CD14-positive monocyte (primary cell): Measurements from ENCODE around the gene GAK. TPM values are rescaled to one million over a fixed set of nuclear protein-coding genes. Genes with fewer than 3 reads are reported as not detected.

Experiments
- DNase-seq, 3 donors: peaks; one replicate each; pipeline ENCODE4 v3.0.0-alpha.2; 2011 to 2022
- H2AFZ ChIP-seq: 2 replicates; pipeline ENCODE4 v1.6.0; 2012; ENCODE audit warnings: mild to moderate bottlenecking, low read depth, low read length, inconsistent platforms; ENCODE audit not compliant: insufficient read depth, poor library complexity, severe bottlenecking
- H3K27ac ChIP-seq, 2 donors: 1 replicate in 1 of 2; 2 replicates in 1 of 2; pipeline ENCODE4 v1.5.1; 2012 to 2013; ENCODE audit warnings: low read length in 2 of 2, control low read depth in 1 of 2, inconsistent platforms in 1 of 2, low read depth in 1 of 2, mild to moderate bottlenecking in 1 of 2
- H3K27me3 ChIP-seq, 2 donors: one replicate each; pipeline versions ENCODE4 v1.6.0 to v1.6.1; 2011 to 2013; ENCODE audit warnings: low read length in 2 of 2; ENCODE audit not compliant: control insufficient read depth in 2 of 2, insufficient read depth in 2 of 2
- H3K36me3 ChIP-seq, 2 donors: replicated peaks in 1 of 2; 1 replicate in 1 of 2; 2 replicates in 1 of 2; pipeline versions ENCODE4 v1.5.1 to v1.6.1; 2012 to 2013; ENCODE audit warnings: low read length in 2 of 2, control low read depth in 1 of 2, inconsistent platforms in 1 of 2, mild to moderate bottlenecking in 1 of 2; ENCODE audit not compliant: insufficient read depth in 2 of 2, control insufficient read depth in 1 of 2
- H3K4me1 ChIP-seq, 2 donors: 1 replicate in 1 of 2; 2 replicates in 1 of 2; pipeline versions ENCODE4 v1.5.1 to v1.6.1; 2012 to 2013; ENCODE audit warnings: low read length in 2 of 2, control low read depth in 1 of 2, inconsistent platforms in 1 of 2, mild to moderate bottlenecking in 1 of 2, moderate library complexity in 1 of 2; ENCODE audit not compliant: insufficient read depth in 2 of 2, control insufficient read depth in 1 of 2
- H3K4me2 ChIP-seq: replicated peaks from 2 replicates; pipeline ENCODE3; 2012; ENCODE audit warnings: low read length, moderate library complexity, mild to moderate bottlenecking; ENCODE audit not compliant: poor library complexity, severe bottlenecking; ENCODE audit errors: extremely low read depth
- H3K4me3 ChIP-seq, 3 experiments: fragments of 200-600 bp in 1 of 3; sonication (generic) in 1 of 3; replicated peaks in 1 of 3; 1 replicate in 2 of 3; 2 replicates in 1 of 3; pipeline ENCODE4 v1.5.1; 2011 to 2013; ENCODE audit warnings: low read length in 3 of 3, mild to moderate bottlenecking in 3 of 3, control low read depth in 2 of 3, low read depth in 2 of 3, inconsistent platforms in 1 of 3, moderate library complexity in 1 of 3
- H3K79me2 ChIP-seq: 2 replicates; pipeline ENCODE4 v1.6.0; 2012; ENCODE audit warnings: mild to moderate bottlenecking, control low read depth, inconsistent platforms, low read length, moderate library complexity; ENCODE audit not compliant: insufficient read depth
- H3K9ac ChIP-seq: 2 replicates; pipeline ENCODE4 v1.6.0; 2017; ENCODE audit warnings: low read length, mild to moderate bottlenecking; ENCODE audit not compliant: insufficient read depth, poor library complexity, severe bottlenecking
- H3K9me3 ChIP-seq, 2 donors: replicated peaks in 1 of 2; 1 replicate in 1 of 2; 2 replicates in 1 of 2; pipeline versions ENCODE4 v1.5.1 to v1.6.1; 2012 to 2013; ENCODE audit warnings: low read length in 2 of 2, control low read depth in 1 of 2; ENCODE audit not compliant: control insufficient read depth in 1 of 2, insufficient read depth in 1 of 2
- H4K20me1 ChIP-seq: 2 replicates; pipeline ENCODE4 v1.6.0; 2012; ENCODE audit warnings: mild to moderate bottlenecking, low read length, control low read depth, moderate library complexity; ENCODE audit not compliant: insufficient read depth
- H3K27ac Mint-ChIP-seq, 7 donors: one replicate each; pipeline ENCODE4 v1.8.0; 2020; ENCODE audit warnings: mild to moderate bottlenecking in 7 of 7, mixed read lengths in 7 of 7, moderate library complexity in 6 of 7, inconsistent platforms in 2 of 7
- H3K27me3 Mint-ChIP-seq, 3 donors: one replicate each; pipeline ENCODE4 v1.8.0; 2021 to 2022; ENCODE audit warnings: low read depth in 3 of 3, mild to moderate bottlenecking in 3 of 3, mixed read lengths in 3 of 3, moderate library complexity in 3 of 3, inconsistent platforms in 1 of 3
- H3K36me3 Mint-ChIP-seq, 2 donors: one replicate each; pipeline ENCODE4 v1.8.0; 2020; ENCODE audit warnings: mixed read lengths in 2 of 2, inconsistent platforms in 1 of 2, mild to moderate bottlenecking in 1 of 2
- H3K4me1 Mint-ChIP-seq: one replicate; pipeline ENCODE4 v1.8.0; 2020; ENCODE audit warnings: mild to moderate bottlenecking, mixed read lengths
- H3K4me3 Mint-ChIP-seq, 2 donors: one replicate each; pipeline ENCODE4 v1.8.0; 2020; ENCODE audit warnings: mild to moderate bottlenecking in 2 of 2, mixed read lengths in 2 of 2, moderate library complexity in 1 of 2
- H3K9me3 Mint-ChIP-seq, 7 donors: one replicate each; pipeline ENCODE4 v1.8.0; 2020 to 2022; ENCODE audit warnings: mixed read lengths in 7 of 7, mild to moderate bottlenecking in 6 of 7, moderate library complexity in 6 of 7, inconsistent platforms in 2 of 7
- CTCF ChIP-seq: fragments of 200-600 bp; IDR thresholded peaks from one replicate; pipeline ENCODE4 v1.8.0; 2022; ENCODE audit warnings: antibody characterized with exemption, mild to moderate bottlenecking
- WGBS: methylation state at CpG from one replicate; pipeline ENCODE4 v1.1.5; 2013; ENCODE audit warnings: missing lambda C conversion rate; ENCODE audit not compliant: insufficient coverage; 5-methylcytosine and 5-hydroxymethylcytosine counted together
- intact Hi-C, 2 donors: fragments of 100-400 bp; cut with micrococcal nuclease; formaldehyde crosslinking; loops; one replicate each; pipeline versions ENCODE4 v1.15.0 to v1.15.1; 2023
- polyA plus RNA-seq, 3 donors: library from polyadenylated mRNA; depleted of rRNA in 1 of 3; unstranded in 2 of 3; stranded (reverse) in 1 of 3; fragments of 300-500 nt in 2 of 3; fragments of >200 nt in 1 of 3; fragmentation: Illumina TruSeq in 2 of 3; gene quantifications; 1 replicate in 2 of 3; 2 replicates in 1 of 3; pipeline ENCODE4 v1.2.3, GENCODE V29; 2012 to 2021

GAK gene
- polyA plus RNA-seq, 3 donors, result 40.3 to 88.7 (median 54.9) TPM

- 74% methylated on average over 16 of the region's 21 CpGs for WGBS
- Histone ChIP-seq H3K79me2 (no peaks in the 10 kb centered on the region), H3K4me1 (no peaks in the 10 kb centered on the region), H3K27me3 (peaks cover 24 to 49% of the 10 kb centered on the region in 2 donors), H3K27ac (no peak overlapping the region), H3K36me3 (no peaks in the 10 kb centered on the region), H3K9ac (no peak overlapping the region), H4K20me1 (no peaks in the 10 kb centered on the region), H3K4me2 (no peak overlapping the region), H3K9me3 (peaks cover 4 to 10% of the 10 kb centered on the region in 2 donors), H2AFZ (no peak overlapping the region), H3K4me3 (no peak overlapping the region)
- no peaks in the 10 kb centered on the region for H3K36me3 Mint-ChIP-seq
- DNase-seq, result no peak
- no peak for TF ChIP-seq CTCF
- H3K27ac Mint-ChIP-seq, result no peak overlapping the region
- H3K4me3 Mint-ChIP-seq, result peak overlapping the region in 1 of 2 donors; percentile 11
- no peaks in the 10 kb centered on the region for H3K4me1 Mint-ChIP-seq
- intact Hi-C loops, result no loop called here
- peaks cover 52 to 69% (median 61%) of the 10 kb centered on the region in 3 donors for H3K27me3 Mint-ChIP-seq
- H3K9me3 Mint-ChIP-seq, result peaks cover 0 to 14% (median 0%) of the 10 kb centered on the region in 7 donors
Observed at GRCh38 chr4:823176-823760, 108.8 kb downstream of the GAK start.

- no peaks in the 10 kb centered on the region for H4K20me1 ChIP-seq
- Mint-ChIP-seq H3K4me3 (peak overlapping the region in 1 of 2 donors; percentile 63), H3K9me3 (peaks cover 0 to 13% (median 0%) of the 10 kb centered on the region in 7 donors), H3K27me3 (peaks cover 45 to 68% (median 54%) of the 10 kb centered on the region in 3 donors), H3K36me3 (no peaks in the 10 kb centered on the region), H3K27ac (no peak overlapping the region), H3K4me1 (no peaks in the 10 kb centered on the region)
- H3K4me1 ChIP-seq, result no peaks in the 10 kb centered on the region
- H3K27ac ChIP-seq, result no peak overlapping the region
- intact Hi-C loops, result no loop called here
- H3K9ac ChIP-seq, result no peak overlapping the region
- WGBS, result 58% methylated on average over 24 of the region's 24 CpGs
- H3K4me3 ChIP-seq, result no peak overlapping the region
- TF ChIP-seq CTCF, result no peak
- H3K4me2 ChIP-seq, result no peak overlapping the region
- no peaks in the 10 kb centered on the region for H3K79me2 ChIP-seq
- H2AFZ ChIP-seq, result no peak overlapping the region
- H3K9me3 ChIP-seq, result peaks cover 4 to 10% of the 10 kb centered on the region in 2 donors
- DNase-seq, result no peak
- no peaks in the 10 kb centered on the region for H3K36me3 ChIP-seq
- H3K27me3 ChIP-seq, result peaks cover 19 to 42% of the 10 kb centered on the region in 2 donors
Observed at GRCh38 chr4:822361-823175, 109.5 kb downstream of the GAK start.
